ENCODE measurements around the gene PRKG2.

- TF ChIP-seq, protein P1, sequence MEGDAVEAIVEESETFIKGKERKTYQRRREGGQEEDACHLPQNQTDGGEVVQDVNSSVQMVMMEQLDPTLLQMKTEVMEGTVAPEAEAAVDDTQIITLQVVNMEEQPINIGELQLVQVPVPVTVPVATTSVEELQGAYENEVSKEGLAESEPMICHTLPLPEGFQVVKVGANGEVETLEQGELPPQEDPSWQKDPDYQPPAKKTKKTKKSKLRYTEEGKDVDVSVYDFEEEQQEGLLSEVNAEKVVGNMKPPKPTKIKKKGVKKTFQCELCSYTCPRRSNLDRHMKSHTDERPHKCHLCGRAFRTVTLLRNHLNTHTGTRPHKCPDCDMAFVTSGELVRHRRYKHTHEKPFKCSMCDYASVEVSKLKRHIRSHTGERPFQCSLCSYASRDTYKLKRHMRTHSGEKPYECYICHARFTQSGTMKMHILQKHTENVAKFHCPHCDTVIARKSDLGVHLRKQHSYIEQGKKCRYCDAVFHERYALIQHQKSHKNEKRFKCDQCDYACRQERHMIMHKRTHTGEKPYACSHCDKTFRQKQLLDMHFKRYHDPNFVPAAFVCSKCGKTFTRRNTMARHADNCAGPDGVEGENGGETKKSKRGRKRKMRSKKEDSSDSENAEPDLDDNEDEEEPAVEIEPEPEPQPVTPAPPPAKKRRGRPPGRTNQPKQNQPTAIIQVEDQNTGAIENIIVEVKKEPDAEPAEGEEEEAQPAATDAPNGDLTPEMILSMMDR (optimal IDR thresholded peaks at IDR 0.05 in 1 of 3, IDR thresholded peaks at IDR 0.05 in 1 of 3, conservative IDR thresholded peaks at IDR 0.05 in 1 of 3; ENCODE audit: extremely low read depth in 1 of 3, insufficient read depth in 2 of 3, low read length in 3 of 3), result no peak
- TF ChIP-seq EZH2 (IDR thresholded peaks at IDR 0.05; ENCODE audit: low read length), result no peak
These were observed 165.1 kb downstream of the PRKG2 start for GRCh38 chr4:81049907-81050306.
